H9 (cell line): ENCODE data around the gene ARHGAP8. TPM values are rescaled to one million over a fixed set of nuclear protein-coding genes. Genes with fewer than 3 reads are reported as not detected.
A peak's percentile ranks its signal among the peaks of the same experiment; 100 is the strongest.

Experiments used
- DNase-seq: peaks from one replicate; pipeline ENCODE4 v3.0.0-alpha.2; 2017
- H2AFZ ChIP-seq: one replicate; pipeline ENCODE4 v1.6.1; 2013; ENCODE audit warnings: mild to moderate bottlenecking, low read length, control low read depth, moderate library complexity
- H2AK5ac ChIP-seq: 2 replicates; pipeline ENCODE4 v1.6.1; 2013; ENCODE audit warnings: low read length, control low read depth, mixed read lengths; ENCODE audit not compliant: insufficient read length
- H2BK120ac ChIP-seq: one replicate; pipeline ENCODE4 v1.6.1; 2013; ENCODE audit warnings: low read depth, mild to moderate bottlenecking, low read length, control low read depth, inconsistent platforms; ENCODE audit not compliant: poor library complexity, severe bottlenecking
- H2BK12ac ChIP-seq: 2 replicates; pipeline ENCODE4 v1.6.1; 2013; ENCODE audit warnings: low read length, control low read depth, mixed read lengths, low read depth; ENCODE audit not compliant: insufficient read length
- H2BK15ac ChIP-seq: 2 replicates; pipeline ENCODE4 v1.6.1; 2013; ENCODE audit warnings: low read depth, low read length, control low read depth
- H2BK20ac ChIP-seq: one replicate; pipeline ENCODE4 v1.6.1; 2013; ENCODE audit warnings: low read depth, mild to moderate bottlenecking, low read length, control low read depth, inconsistent platforms; ENCODE audit not compliant: poor library complexity, severe bottlenecking
- H2BK5ac ChIP-seq: 2 replicates; pipeline ENCODE4 v1.6.1; 2013; ENCODE audit warnings: low read length, control low read depth, mixed read lengths; ENCODE audit not compliant: insufficient read length
- H3K14ac ChIP-seq: 2 replicates; pipeline ENCODE4 v1.6.1; 2013; ENCODE audit warnings: low read length, control low read depth; ENCODE audit not compliant: insufficient read depth
- H3K18ac ChIP-seq: 2 replicates; pipeline ENCODE4 v1.6.1; 2013; ENCODE audit warnings: low read depth, mild to moderate bottlenecking, mixed read lengths, low read length, control low read depth; ENCODE audit not compliant: insufficient read length
- H3K23ac ChIP-seq: 2 replicates; pipeline ENCODE4 v1.6.1; 2013; ENCODE audit warnings: low read length, control low read depth, mixed read lengths, low read depth; ENCODE audit not compliant: insufficient read length
- H3K23me2 ChIP-seq: 2 replicates; pipeline ENCODE4 v1.6.1; 2013; ENCODE audit warnings: low read depth, mild to moderate bottlenecking, mixed read lengths, low read length, control low read depth; ENCODE audit not compliant: insufficient read length, poor library complexity, severe bottlenecking
- H3K27ac ChIP-seq: 2 replicates; pipeline ENCODE4 v1.5.1; 2013; ENCODE audit warnings: low read length, control low read depth, mixed read lengths, low read depth; ENCODE audit not compliant: insufficient read length
- H3K27me3 ChIP-seq: 2 replicates; pipeline ENCODE4 v1.6.1; 2013; ENCODE audit warnings: low read length, control low read depth, inconsistent platforms; ENCODE audit not compliant: insufficient read depth
- H3K4ac ChIP-seq: 2 replicates; pipeline ENCODE4 v1.6.1; 2013; ENCODE audit warnings: low read depth, mild to moderate bottlenecking, control low read depth, inconsistent platforms, low read length, moderate library complexity
- H3K4me1 ChIP-seq: 2 replicates; pipeline ENCODE4 v1.6.1; 2013; ENCODE audit warnings: low read length, control low read depth, inconsistent platforms; ENCODE audit not compliant: insufficient read depth
- H3K4me2 ChIP-seq: 2 replicates; pipeline ENCODE4 v1.6.1; 2013; ENCODE audit warnings: low read length, control low read depth, mixed read lengths; ENCODE audit not compliant: insufficient read length, insufficient read depth
- H3K56ac ChIP-seq: 2 replicates; pipeline ENCODE4 v1.6.1; 2013; ENCODE audit warnings: low read depth, mild to moderate bottlenecking, mixed read lengths, low read length, control low read depth; ENCODE audit not compliant: insufficient read length
- H3K79me1 ChIP-seq: 2 replicates; pipeline ENCODE4 v1.6.1; 2013; ENCODE audit warnings: low read depth, mild to moderate bottlenecking, moderate library complexity, low read length, control low read depth, inconsistent platforms; ENCODE audit not compliant: insufficient read depth, poor library complexity, severe bottlenecking
- H3K79me2 ChIP-seq: 2 replicates; pipeline ENCODE4 v1.6.1; 2013; ENCODE audit warnings: low read length, control low read depth, inconsistent platforms; ENCODE audit not compliant: insufficient read depth
- H3K9ac ChIP-seq: 2 replicates; pipeline ENCODE4 v1.6.1; 2013; ENCODE audit warnings: low read length, control low read depth, mixed read lengths; ENCODE audit not compliant: insufficient read length; ENCODE audit errors: extremely low read depth
- H3K9me3 ChIP-seq: one replicate; pipeline ENCODE4 v1.6.1; 2013; ENCODE audit warnings: low read depth, low read length, inconsistent platforms; ENCODE audit not compliant: control insufficient read depth
- H3T11ph ChIP-seq: one replicate; pipeline ENCODE4 v1.6.1; 2013; ENCODE audit warnings: mild to moderate bottlenecking, low read length, control low read depth, inconsistent platforms
- H4K20me1 ChIP-seq: one replicate; pipeline ENCODE4 v1.6.1; 2013; ENCODE audit not compliant: control insufficient read depth, insufficient read length, insufficient read depth
- H4K5ac ChIP-seq: 2 replicates; pipeline ENCODE4 v1.6.1; 2013; ENCODE audit warnings: low read depth, mild to moderate bottlenecking, mixed read lengths, low read length, control low read depth; ENCODE audit not compliant: insufficient read length
- H4K8ac ChIP-seq: replicated peaks from 2 replicates; pipeline ENCODE4 v1.6.1; 2013; ENCODE audit warnings: low read length, control low read depth, mixed read lengths, low read depth; ENCODE audit not compliant: insufficient read length
- H4K91ac ChIP-seq: 2 replicates; pipeline ENCODE4 v1.6.1; 2013; ENCODE audit warnings: low read depth, mild to moderate bottlenecking, moderate library complexity, mixed read lengths, low read length, control low read depth; ENCODE audit not compliant: insufficient read length
- H3K27ac Mint-ChIP-seq, 3 experiments: 2 replicates in 2 of 3; 3 replicates in 1 of 3; pipeline ENCODE4 v1.8.0; 2020 to 2021; ENCODE audit warnings: mixed read lengths in 3 of 3, mild to moderate bottlenecking in 1 of 3, moderate library complexity in 1 of 3
- H3K27me3 Mint-ChIP-seq: 2 replicates; pipeline ENCODE4 v1.8.0; 2021; ENCODE audit warnings: low read depth, mild to moderate bottlenecking, moderate library complexity, mixed read lengths
- H3K36me3 Mint-ChIP-seq, 3 experiments: 2 replicates in 2 of 3; 3 replicates in 1 of 3; pipeline ENCODE4 v1.8.0; 2020 to 2021; ENCODE audit warnings: low read depth in 3 of 3, mixed read lengths in 3 of 3; ENCODE audit not compliant: insufficient read depth in 1 of 3
- H3K4me1 Mint-ChIP-seq, 2 experiments: 2 replicates each; pipeline ENCODE4 v1.8.0; 2020; ENCODE audit warnings: mixed read lengths in 2 of 2
- H3K4me3 Mint-ChIP-seq, 2 experiments: 2 replicates in 1 of 2; 3 replicates in 1 of 2; pipeline ENCODE4 v1.8.0; 2020 to 2021; ENCODE audit warnings: mild to moderate bottlenecking in 2 of 2, mixed read lengths in 2 of 2, moderate library complexity in 1 of 2
- H3K9me3 Mint-ChIP-seq, 2 experiments: 2 replicates in 1 of 2; 3 replicates in 1 of 2; pipeline ENCODE4 v1.8.0; 2020; ENCODE audit warnings: mild to moderate bottlenecking in 2 of 2, mixed read lengths in 2 of 2, moderate library complexity in 1 of 2
- WGBS: extraction: QIAGEN DNeasy Blood & Tissue Kit; methylation state at CpG from one replicate; pipeline ENCODE4 v1.1.7; 2013; ENCODE audit warnings: missing lambda C conversion rate, low lambda C conversion rate, mixed read lengths; ENCODE audit not compliant: insufficient read length; ENCODE audit errors: extremely low coverage; 5-methylcytosine and 5-hydroxymethylcytosine counted together
- total RNA-seq: library from RNA; stranded (reverse); gene quantifications from 2 replicates; pipeline ENCODE4 v1.2.1, GENCODE V29; 2021
- TF ChIP-seq, protein P1 (sequence below): fragments of 200-600 bp; sonication (generic); conservative IDR thresholded peaks from 3 replicates; pipeline ENCODE4 v1.8.0; 2021; ENCODE audit warnings: antibody characterized with exemption, mild to moderate bottlenecking

The ARHGAP8 gene
- total RNA-seq, 1 experiment from 2014 or later, result 35.4 TPM

DNA sequence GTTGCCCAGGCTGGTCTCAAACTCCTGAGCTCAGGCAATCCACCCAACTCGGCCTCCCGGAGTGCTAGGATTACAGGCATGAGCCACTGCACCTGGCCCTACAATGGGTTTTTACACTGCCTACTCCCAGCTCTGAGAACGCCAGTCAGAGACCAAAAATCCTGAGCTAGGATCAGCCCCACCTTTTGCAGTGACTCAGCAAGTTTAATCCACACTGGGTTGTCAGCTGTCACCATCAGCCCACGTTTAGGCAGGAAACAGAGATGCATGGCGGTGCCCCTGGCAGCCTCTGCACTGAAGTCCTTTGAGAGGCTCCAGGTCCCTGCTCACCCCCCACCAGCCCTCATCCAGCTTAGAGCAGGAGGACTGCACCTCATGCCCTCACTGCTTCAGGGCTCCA, 117.6 kb downstream of the ARHGAP8 start:
- no peaks in the 10 kb centered on the region for H3K23me2 ChIP-seq
- H3K23ac ChIP-seq, result no peak overlapping the region
- no peak overlapping the region for H2BK120ac ChIP-seq
- H3K56ac ChIP-seq, result no peak overlapping the region
- no peak overlapping the region for H3T11ph ChIP-seq
- H3K4ac ChIP-seq, result no peak overlapping the region
- H2AK5ac ChIP-seq, result no peak overlapping the region
- no peak overlapping the region for H3K18ac ChIP-seq
- H2BK20ac ChIP-seq, result no peak overlapping the region
- H2BK5ac ChIP-seq, result no peak overlapping the region
- H3K4me3 Mint-ChIP-seq, result no peak overlapping the region
- WGBS, result no CpG with 5 or more reads among the region's 5 CpGs
- H2BK15ac ChIP-seq, result no peak overlapping the region
- peaks cover 8% of the 10 kb centered on the region for H3K9me3 ChIP-seq
- no peaks in the 10 kb centered on the region for H3K4me1 ChIP-seq
- H3K9me3 Mint-ChIP-seq, result peaks cover 11% of the 10 kb centered on the region in 2 experiments
- H4K20me1 ChIP-seq, result no peaks in the 10 kb centered on the region
- H3K27ac Mint-ChIP-seq, result peak overlapping the region in 2 of 3 experiments; percentile 37 to 78; a peak in 2 of 7 replicates
- H4K91ac ChIP-seq, result no peak overlapping the region
- peaks cover 18 to 24% (median 21%) of the 10 kb centered on the region in 3 experiments for H3K36me3 Mint-ChIP-seq
- H3K27me3 Mint-ChIP-seq, result peaks cover 1% of the 10 kb centered on the region; the same call in 1 of the 2 replicates
- peaks cover 8 to 25% of the 10 kb centered on the region in 2 experiments for H3K4me1 Mint-ChIP-seq
- no peak overlapping the region for H4K5ac ChIP-seq
- H3K27ac ChIP-seq, result no peak overlapping the region
- H3K27me3 ChIP-seq, result no peaks in the 10 kb centered on the region
- no peak overlapping the region for H3K4me2 ChIP-seq
- H4K8ac ChIP-seq, result no peak overlapping the region
- H3K9ac ChIP-seq, result no peak overlapping the region
- H3K79me1 ChIP-seq, result no peaks in the 10 kb centered on the region
- H3K14ac ChIP-seq, result no peak overlapping the region; the same call in 1 of the 2 replicates
- H2AFZ ChIP-seq, result no peak overlapping the region
- H2BK12ac ChIP-seq, result no peak overlapping the region
- TF ChIP-seq, protein P1, sequence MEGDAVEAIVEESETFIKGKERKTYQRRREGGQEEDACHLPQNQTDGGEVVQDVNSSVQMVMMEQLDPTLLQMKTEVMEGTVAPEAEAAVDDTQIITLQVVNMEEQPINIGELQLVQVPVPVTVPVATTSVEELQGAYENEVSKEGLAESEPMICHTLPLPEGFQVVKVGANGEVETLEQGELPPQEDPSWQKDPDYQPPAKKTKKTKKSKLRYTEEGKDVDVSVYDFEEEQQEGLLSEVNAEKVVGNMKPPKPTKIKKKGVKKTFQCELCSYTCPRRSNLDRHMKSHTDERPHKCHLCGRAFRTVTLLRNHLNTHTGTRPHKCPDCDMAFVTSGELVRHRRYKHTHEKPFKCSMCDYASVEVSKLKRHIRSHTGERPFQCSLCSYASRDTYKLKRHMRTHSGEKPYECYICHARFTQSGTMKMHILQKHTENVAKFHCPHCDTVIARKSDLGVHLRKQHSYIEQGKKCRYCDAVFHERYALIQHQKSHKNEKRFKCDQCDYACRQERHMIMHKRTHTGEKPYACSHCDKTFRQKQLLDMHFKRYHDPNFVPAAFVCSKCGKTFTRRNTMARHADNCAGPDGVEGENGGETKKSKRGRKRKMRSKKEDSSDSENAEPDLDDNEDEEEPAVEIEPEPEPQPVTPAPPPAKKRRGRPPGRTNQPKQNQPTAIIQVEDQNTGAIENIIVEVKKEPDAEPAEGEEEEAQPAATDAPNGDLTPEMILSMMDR, result no peak
- peak; percentile 66 for DNase-seq
- H3K79me2 ChIP-seq, result no peaks in the 10 kb centered on the region
